Femur (tissue), 1 donor: Measurements from ENCODE around the gene SEC61A1.

Experiments used
- DNase-seq: peaks from one replicate; pipeline ENCODE4 v3.0.0-alpha.2; 2017

The SEC61A1 gene

GRCh38 chr3:128078322-128078721, 26.1 kb downstream of the SEC61A1 start:
- no peak for DNase-seq

- no peak for DNase-seq
These were observed 26.6 kb downstream of the SEC61A1 start for GRCh38 chr3:128078875-128079274.

GRCh38 chr3:128079823-128080222, 27.6 kb downstream of the SEC61A1 start:
- no peak for DNase-seq

GRCh38 chr3:128080323-128081080, 28.3 kb downstream of the SEC61A1 start:
- DNase-seq = no peak

GRCh38 chr3:128081226-128081625, 29.0 kb downstream of the SEC61A1 start:
- DNase-seq = no peak

GRCh38 chr3:128081846-128082245, 29.6 kb downstream of the SEC61A1 start:
- no peak for DNase-seq

- DNase-seq = no peak
These were observed 30.3 kb downstream of the SEC61A1 start for GRCh38 chr3:128082546-128082945.

GRCh38 chr3:128083396-128083795, 31.2 kb downstream of the SEC61A1 start:
- DNase-seq = no peak

- DNase-seq = no peak
These were observed 31.9 kb downstream of the SEC61A1 start for GRCh38 chr3:128083980-128084674.

- DNase-seq = no peak
These were observed 32.4 kb downstream of the SEC61A1 start for GRCh38 chr3:128084675-128085021.

GRCh38 chr3:128089135-128089534, 36.9 kb downstream of the SEC61A1 start:
- DNase-seq = no peak

GRCh38 chr3:128091586-128091985, 39.3 kb downstream of the SEC61A1 start:
- no peak for DNase-seq

GRCh38 chr3:128094295-128095151, 42.3 kb downstream of the SEC61A1 start:
- no peak for DNase-seq

- peak; percentile 79 for DNase-seq
These were observed 43.0 kb downstream of the SEC61A1 start for GRCh38 chr3:128095222-128095703.

GRCh38 chr3:128098234-128098633, 46.0 kb downstream of the SEC61A1 start:
- no peak for DNase-seq

GRCh38 chr3:128100161-128100560, 47.9 kb downstream of the SEC61A1 start:
- no peak for DNase-seq

GRCh38 chr3:128100638-128101037, 48.4 kb downstream of the SEC61A1 start:
- DNase-seq = no peak

- no peak for DNase-seq
These were observed 51.0 kb downstream of the SEC61A1 start for GRCh38 chr3:128103136-128103676.

GRCh38 chr3:128107834-128108233, 55.6 kb downstream of the SEC61A1 start:
- DNase-seq = no peak

GRCh38 chr3:128111147-128111546, 58.9 kb downstream of the SEC61A1 start:
- DNase-seq = no peak

GRCh38 chr3:128112357-128112968, 60.2 kb downstream of the SEC61A1 start:
- DNase-seq = no peak
